T-helper 17 cell (primary cell): ENCODE data around the gene WDR12. TPM values are rescaled to one million over a fixed set of nuclear protein-coding genes. Genes with fewer than 3 reads are reported as not detected.
"Not testable (repeated sequence)": the region's sequence is repeated elsewhere in the genome, so short reads cannot be mapped to it uniquely, and the experiment has no call there.

Experiments
- ATAC-seq: fragments of 150-1000 bp; cut with Tn5 transposase; 2 replicates; pipeline ENCODE4 v1.10.0; 2021; ENCODE audit warnings: mild to moderate bottlenecking, moderate library complexity
- DNase-seq, 3 donors: peaks; one replicate each; pipeline versions ENCODE4 v3.0.0 to v3.0.0-alpha.2; 2020 to 2021
- H3K9me3 ChIP-seq: one replicate; pipeline ENCODE4 v1.7.0; 2013; ENCODE audit warnings: low read length, mild to moderate bottlenecking; ENCODE audit not compliant: control insufficient read depth, poor library complexity, severe bottlenecking
- H3K27ac Mint-ChIP-seq: one replicate; pipeline ENCODE4 v1.8.0; 2022; ENCODE audit warnings: mild to moderate bottlenecking, moderate library complexity, mixed read lengths
- H3K27me3 Mint-ChIP-seq: one replicate; pipeline ENCODE4 v1.8.0; 2022; ENCODE audit warnings: mixed read lengths
- H3K36me3 Mint-ChIP-seq: one replicate; pipeline ENCODE4 v1.8.0; 2022; ENCODE audit warnings: low read depth, mixed read lengths
- H3K4me1 Mint-ChIP-seq: one replicate; pipeline ENCODE4 v1.8.0; 2022; ENCODE audit warnings: mild to moderate bottlenecking, mixed read lengths
- H3K4me3 Mint-ChIP-seq: one replicate; pipeline ENCODE4 v1.8.0; 2022; ENCODE audit warnings: mild to moderate bottlenecking, moderate library complexity, mixed read lengths
- total RNA-seq, 4 donors: library from RNA in 2 of 4; stranded (reverse) in 2 of 4; gene quantifications; one replicate each; pipeline ENCODE4 v1.2.3 and lab custom pipeline; 2022 to 2026

WDR12 gene
- total RNA-seq, 2 donors from 2014 or later: 13.4 to 18.0 TPM

GRCh38 chr2:202918860-202919259, 7.4 kb upstream of the WDR12 start:
- peaks cover 3% of the 10 kb centered on the region for H3K36me3 Mint-ChIP-seq
- H3K27ac Mint-ChIP-seq: no peak overlapping the region
- DNase-seq: no peak
- no peaks in the 10 kb centered on the region for H3K9me3 ChIP-seq
- H3K4me1 Mint-ChIP-seq: no peaks in the 10 kb centered on the region
- H3K4me3 Mint-ChIP-seq: no peak overlapping the region
- no peak for ATAC-seq
- no peaks in the 10 kb centered on the region for H3K27me3 Mint-ChIP-seq

DNA sequence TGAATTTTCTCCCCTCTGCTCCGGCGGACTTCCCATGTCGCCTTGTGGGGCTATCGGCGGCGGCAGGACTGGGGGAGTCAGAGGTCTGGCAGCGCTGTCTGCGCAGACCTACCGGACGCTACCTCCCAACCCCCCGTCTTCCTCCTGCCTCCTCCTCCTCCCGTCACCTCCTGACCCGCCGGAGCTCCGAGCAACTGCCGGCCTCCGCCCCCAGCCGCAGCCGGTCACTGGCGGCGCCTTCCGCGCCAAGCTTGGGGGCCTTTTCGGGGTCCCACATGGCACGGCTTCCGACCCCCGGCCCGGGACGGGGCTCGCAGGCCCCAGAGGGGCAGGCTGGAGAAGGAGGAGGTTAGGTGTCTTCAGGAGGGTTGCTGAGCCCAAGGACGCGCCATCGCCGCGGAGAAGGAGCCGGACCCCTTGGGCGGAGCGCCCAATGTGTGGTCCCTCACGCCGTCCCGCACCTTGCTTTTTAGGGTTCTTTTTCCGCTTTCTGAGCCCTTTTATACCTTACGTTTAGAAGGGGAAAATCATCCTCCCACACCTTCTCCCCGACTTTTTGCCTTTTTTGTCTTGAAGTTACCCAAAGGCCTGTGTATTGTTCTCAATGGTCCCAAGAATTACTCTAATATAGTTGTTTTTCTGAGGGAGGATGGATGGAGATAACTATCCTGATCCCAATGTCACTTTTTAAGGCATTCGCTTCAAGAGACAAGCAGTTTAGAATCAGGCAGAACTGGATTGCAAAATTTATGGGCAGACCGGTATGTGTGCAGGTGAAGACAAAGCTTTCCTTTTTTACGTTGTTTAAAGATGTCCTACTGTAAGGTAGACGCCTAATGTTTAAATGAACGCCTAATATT, 1.1 kb upstream of the WDR12 start:
- not testable (repeated sequence) for H3K9me3 ChIP-seq, H3K27me3 Mint-ChIP-seq, DNase-seq, H3K36me3 Mint-ChIP-seq
- H3K4me1 Mint-ChIP-seq: peaks cover 17% of the 10 kb centered on the region
- H3K27ac Mint-ChIP-seq: peak overlapping the region; percentile 95
- peak overlapping the region; percentile 97 for H3K4me3 Mint-ChIP-seq
- peak; percentile 59 for ATAC-seq

DNA sequence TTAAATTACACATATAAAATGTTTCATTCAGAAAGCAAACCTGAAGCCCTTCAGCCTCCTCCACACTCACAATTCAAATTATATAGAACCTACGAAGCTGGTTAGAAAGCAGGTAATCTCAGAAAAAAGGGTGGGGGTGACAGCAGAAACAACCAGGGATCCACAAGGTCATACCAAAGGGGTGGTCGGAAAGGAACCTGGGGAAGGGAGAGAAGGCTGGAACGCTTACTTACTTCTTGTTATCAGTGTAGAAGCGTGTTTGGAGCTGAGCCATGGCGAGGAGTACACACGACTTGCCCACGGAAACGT, 316 bp downstream of the WDR12 start:
- no peak for ATAC-seq
- peaks cover 2% of the 10 kb centered on the region for H3K36me3 Mint-ChIP-seq

GRCh38 chr2:202910698-202911097, 775 bp downstream of the WDR12 start:
- H3K36me3 Mint-ChIP-seq: peaks cover 2% of the 10 kb centered on the region
- H3K27ac Mint-ChIP-seq: no peak overlapping the region
- H3K4me3 Mint-ChIP-seq: peak overlapping the region; percentile 97
- H3K9me3 ChIP-seq: no peaks in the 10 kb centered on the region
- ATAC-seq: no peak
- no peaks in the 10 kb centered on the region for H3K27me3 Mint-ChIP-seq
- no peak for DNase-seq
- peaks cover 17% of the 10 kb centered on the region for H3K4me1 Mint-ChIP-seq

More for the DNA sequence above, 316 bp downstream of the WDR12 start:
- no peaks in the 10 kb centered on the region for H3K27me3 Mint-ChIP-seq
- H3K4me3 Mint-ChIP-seq: peak overlapping the region; percentile 97
- H3K27ac Mint-ChIP-seq: peak overlapping the region; percentile 95
- H3K4me1 Mint-ChIP-seq: peaks cover 17% of the 10 kb centered on the region
- DNase-seq: no peak
- no peaks in the 10 kb centered on the region for H3K9me3 ChIP-seq

DNA sequence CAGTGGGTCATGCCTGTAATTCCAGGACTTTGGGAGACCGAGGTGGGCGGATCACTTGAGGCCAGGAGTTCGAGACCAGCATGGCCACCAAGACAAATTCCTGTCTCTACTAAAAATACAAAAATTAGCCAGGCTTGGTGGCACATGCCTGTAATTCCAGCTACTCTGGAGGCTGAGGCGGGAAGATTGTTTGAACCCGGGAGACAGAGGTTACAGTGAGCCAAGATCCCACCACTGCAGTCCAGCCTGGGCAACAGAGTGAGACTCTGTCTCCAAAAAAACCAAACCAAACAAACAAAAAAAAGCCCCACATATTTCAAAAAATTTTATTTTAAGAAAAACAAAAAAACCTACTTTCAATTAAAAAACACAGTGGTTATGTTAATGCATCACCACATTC, 1.2 kb downstream of the WDR12 start:
- not testable (repeated sequence) for H3K9me3 ChIP-seq, H3K27me3 Mint-ChIP-seq, ATAC-seq, DNase-seq, H3K4me3 Mint-ChIP-seq, H3K27ac Mint-ChIP-seq, H3K36me3 Mint-ChIP-seq
- H3K4me1 Mint-ChIP-seq: peaks cover 17% of the 10 kb centered on the region

DNA sequence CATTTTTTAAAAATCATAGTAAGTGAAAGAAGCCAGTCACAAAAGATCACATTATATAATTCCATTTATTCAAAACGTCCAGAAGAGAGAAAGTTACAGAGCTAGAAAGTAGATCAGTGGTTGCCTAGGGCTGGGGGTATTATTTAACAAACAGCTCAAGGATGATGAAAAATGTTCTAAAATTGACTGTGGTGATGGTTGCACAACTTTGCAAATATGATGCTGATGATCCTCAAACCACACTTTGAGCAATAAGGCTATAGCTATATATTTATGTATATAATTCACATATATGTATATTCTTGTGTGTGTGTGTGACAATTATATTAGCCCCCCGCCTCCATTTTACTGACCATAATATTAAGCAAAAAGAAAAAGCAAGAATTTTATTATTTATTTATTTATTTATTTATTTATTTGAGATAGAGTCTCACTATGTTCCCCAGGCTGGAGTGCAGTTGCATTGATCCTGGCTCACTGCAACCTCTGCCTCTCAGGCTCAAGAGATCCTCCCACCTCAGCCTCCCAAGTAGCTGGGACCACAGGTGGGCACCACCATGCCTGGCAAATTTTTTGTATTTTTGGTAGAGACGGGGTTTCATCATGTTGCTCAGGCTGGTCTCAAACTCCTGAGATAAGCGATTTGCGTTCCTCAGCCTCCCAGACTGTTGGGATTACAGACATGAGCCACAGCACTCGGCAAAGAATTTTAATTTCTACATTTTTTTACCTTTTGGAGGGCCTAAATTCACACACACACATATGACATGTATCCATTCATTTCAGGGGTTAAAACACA, 1.9 kb downstream of the WDR12 start:
- Mint-ChIP-seq H3K36me3 (peaks cover 3% of the 10 kb centered on the region), H3K4me3 (no peak overlapping the region), H3K27ac (peak overlapping the region; percentile 34), H3K4me1 (peaks cover 19% of the 10 kb centered on the region), H3K27me3 (no peaks in the 10 kb centered on the region)
- no peak for ATAC-seq
- DNase-seq: no peak
- H3K9me3 ChIP-seq: no peaks in the 10 kb centered on the region

GRCh38 chr2:202908186-202908585, 3.3 kb downstream of the WDR12 start:
- Mint-ChIP-seq H3K4me1 (peaks cover 19% of the 10 kb centered on the region), H3K27ac (no peak overlapping the region), H3K36me3 (peaks cover 4% of the 10 kb centered on the region), H3K4me3 (no peak overlapping the region), H3K27me3 (no peaks in the 10 kb centered on the region)
- H3K9me3 ChIP-seq: no peaks in the 10 kb centered on the region
- DNase-seq (no peak), ATAC-seq (no peak)

DNA sequence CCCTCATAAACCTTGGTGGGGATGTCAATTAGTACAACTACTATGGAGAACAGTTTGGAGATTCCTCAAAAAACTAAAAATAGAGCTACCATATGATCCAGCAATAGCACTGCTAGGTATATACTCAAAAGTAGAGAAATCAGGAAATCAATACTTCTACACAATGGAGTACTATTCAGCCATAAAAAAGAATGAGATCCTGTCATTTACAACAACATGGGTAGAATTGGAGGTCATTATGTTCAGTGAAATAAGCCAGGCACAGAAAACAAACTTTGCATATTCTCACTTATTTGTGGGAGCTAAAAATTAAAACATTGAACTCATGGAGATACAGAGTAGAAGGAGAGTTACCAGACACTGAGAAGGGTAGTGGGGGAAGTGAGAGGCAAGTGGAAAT, 6.0 kb downstream of the WDR12 start:
- not testable (repeated sequence) for DNase-seq, H3K27ac Mint-ChIP-seq, H3K27me3 Mint-ChIP-seq, H3K4me3 Mint-ChIP-seq, H3K9me3 ChIP-seq, H3K36me3 Mint-ChIP-seq, ATAC-seq
- H3K4me1 Mint-ChIP-seq: peaks cover 14% of the 10 kb centered on the region

GRCh38 chr2:202885190-202885589, 26.3 kb downstream of the WDR12 start:
- no peak for DNase-seq
- H3K27ac Mint-ChIP-seq: peak overlapping the region; percentile 24
- H3K9me3 ChIP-seq: no peaks in the 10 kb centered on the region
- H3K36me3 Mint-ChIP-seq: peaks cover 5% of the 10 kb centered on the region
- H3K4me3 Mint-ChIP-seq: no peak overlapping the region
- no peaks in the 10 kb centered on the region for H3K27me3 Mint-ChIP-seq
- no peak for ATAC-seq
- H3K4me1 Mint-ChIP-seq: no peaks in the 10 kb centered on the region

- Mint-ChIP-seq H3K4me1 (no peaks in the 10 kb centered on the region), H3K27me3 (no peaks in the 10 kb centered on the region), H3K4me3 (no peak overlapping the region), H3K27ac (peak overlapping the region; percentile 41), H3K36me3 (peaks cover 5% of the 10 kb centered on the region)
- no peaks in the 10 kb centered on the region for H3K9me3 ChIP-seq
- ATAC-seq (no peak), DNase-seq (no peak)
These were observed 27.3 kb downstream of the WDR12 start for GRCh38 chr2:202883987-202884675.

DNA sequence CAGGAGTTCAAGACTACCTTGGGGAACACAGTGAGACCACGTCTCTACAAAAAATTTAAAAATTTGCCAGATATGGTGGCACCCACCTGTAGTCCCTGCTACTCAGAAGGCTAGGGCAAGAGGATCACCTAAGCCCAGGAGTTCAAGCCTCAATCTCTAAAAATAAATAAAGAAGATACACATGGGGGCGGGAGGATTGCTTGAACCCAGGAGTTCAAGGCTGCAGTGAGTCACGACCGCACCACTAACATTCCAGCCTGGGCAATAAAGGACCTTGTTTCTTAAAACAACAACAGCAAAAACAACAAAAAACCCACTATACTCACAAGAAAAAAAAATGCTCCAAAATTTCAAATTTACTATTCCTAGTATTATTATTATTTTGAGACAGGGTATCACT, 29.9 kb downstream of the WDR12 start:
- H3K27ac Mint-ChIP-seq: no peak overlapping the region
- H3K27me3 Mint-ChIP-seq: no peaks in the 10 kb centered on the region
- H3K4me1 Mint-ChIP-seq: no peaks in the 10 kb centered on the region
- H3K36me3 Mint-ChIP-seq: peaks cover 2% of the 10 kb centered on the region
- ATAC-seq (no peak), DNase-seq (no peak)
- no peak overlapping the region for H3K4me3 Mint-ChIP-seq
- H3K9me3 ChIP-seq: no peaks in the 10 kb centered on the region

DNA sequence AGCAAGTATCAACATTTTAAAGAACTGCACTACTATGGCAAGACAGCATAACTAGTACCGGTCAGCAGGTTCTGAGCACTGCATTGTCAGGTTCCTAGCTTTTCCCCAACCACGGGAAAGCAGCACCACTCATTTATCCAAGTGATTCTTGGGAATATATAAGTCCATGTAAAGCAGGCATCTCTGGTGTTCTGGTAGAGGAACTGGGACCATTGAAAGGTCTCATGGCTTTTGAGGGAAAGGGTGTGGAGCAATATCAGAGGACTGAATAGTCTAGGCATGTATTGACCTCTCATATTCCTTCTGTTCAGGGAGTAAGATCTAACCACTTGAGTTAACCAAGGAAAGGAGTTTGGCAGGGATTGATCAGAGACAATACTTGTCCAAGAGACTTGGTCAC, 33.8 kb downstream of the WDR12 start:
- ATAC-seq: no peak
- H3K9me3 ChIP-seq: no peaks in the 10 kb centered on the region
- Mint-ChIP-seq H3K27me3 (no peaks in the 10 kb centered on the region), H3K36me3 (no peaks in the 10 kb centered on the region), H3K27ac (no peak overlapping the region), H3K4me3 (no peak overlapping the region), H3K4me1 (peaks cover 2% of the 10 kb centered on the region)
- DNase-seq: no peak
